ENCODE measurements around the gene HOXD9.

Gene HOXD9

DNA sequence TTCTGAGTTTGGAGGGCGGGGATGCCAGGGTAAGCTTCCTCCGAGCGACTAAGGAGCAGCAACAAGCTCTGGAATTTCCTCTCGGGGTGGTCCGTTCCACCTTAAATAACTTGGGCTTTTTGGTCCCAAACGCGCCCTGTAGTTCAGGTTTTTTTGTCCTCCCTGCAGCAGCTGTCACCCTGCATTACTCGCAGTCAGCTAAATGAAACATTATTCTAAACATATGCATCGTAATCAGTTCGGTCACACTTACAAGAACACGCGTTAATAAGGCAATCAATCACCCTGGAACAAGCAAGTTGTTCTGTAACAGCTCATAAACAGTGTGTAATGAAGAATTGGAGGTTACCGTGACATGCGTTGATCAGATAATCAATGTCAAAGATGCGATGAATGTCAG is 47.0 kb upstream of the HOXD9 start:
- no peaks in the 10 kb centered on the region for H4K20me1 ChIP-seq (ENCODE audit: insufficient read depth, low read length, poor library complexity, severe bottlenecking)

GRCh38 chr2:176076063-176076462 is 46.5 kb upstream of the HOXD9 start:
- Histone ChIP-seq H3K9me3 (ENCODE audit: insufficient read depth, low read depth, low read length) (no peaks in the 10 kb centered on the region), H3K4me2 (ENCODE audit: low read depth, low read length, poor library complexity, severe bottlenecking) (no peak overlapping the region), H3K4me3 (ENCODE audit: low read length, poor library complexity, severe bottlenecking) (no peak overlapping the region), H2AFZ (ENCODE audit: low read length) (no peak overlapping the region), H3K27me3 (ENCODE audit: insufficient read depth, low read length, poor library complexity, severe bottlenecking) (no peaks in the 10 kb centered on the region), H4K20me1 (ENCODE audit: insufficient read depth, low read length, poor library complexity, severe bottlenecking) (no peaks in the 10 kb centered on the region), H3K9ac (ENCODE audit: low read depth, low read length, poor library complexity, severe bottlenecking) (no peak overlapping the region), H3K79me2 (ENCODE audit: insufficient read depth, low read length) (no peaks in the 10 kb centered on the region), H3F3A (ENCODE audit: low read depth) (no peaks in the 10 kb centered on the region), H3K4me1 (ENCODE audit: insufficient read depth, low read length, poor library complexity, severe bottlenecking) (no peaks in the 10 kb centered on the region), H3K36me3 (ENCODE audit: insufficient read depth, low read length) (no peaks in the 10 kb centered on the region), H3K9me2 (replicated peaks; ENCODE audit: low read depth, low read length) (no peaks in the 10 kb centered on the region)
- TF ChIP-seq EZH2phosphoT487 (IDR thresholded peaks at IDR 0.05; ENCODE audit: borderline replicate concordance) (no peak), CTCF (conservative IDR thresholded peaks at IDR 0.05; ENCODE audit: low read length) (no peak)

More for the DNA sequence above, 47.0 kb upstream of the HOXD9 start:
- H3K79me2 ChIP-seq (ENCODE audit: insufficient read depth, low read length): no peaks in the 10 kb centered on the region
- no peaks in the 10 kb centered on the region for H3K9me2 ChIP-seq (replicated peaks; ENCODE audit: low read depth, low read length)
- no peaks in the 10 kb centered on the region for H3K36me3 ChIP-seq (ENCODE audit: insufficient read depth, low read length)
- H3K27me3 ChIP-seq (ENCODE audit: insufficient read depth, low read length, poor library complexity, severe bottlenecking): no peaks in the 10 kb centered on the region
- no peak for TF ChIP-seq EZH2phosphoT487 (IDR thresholded peaks at IDR 0.05; ENCODE audit: borderline replicate concordance)
- no peak for TF ChIP-seq CTCF (conservative IDR thresholded peaks at IDR 0.05; ENCODE audit: low read length)
- H2AFZ ChIP-seq (ENCODE audit: low read length): no peak overlapping the region
- H3K9ac ChIP-seq (ENCODE audit: low read depth, low read length, poor library complexity, severe bottlenecking): no peak overlapping the region
- H3F3A ChIP-seq (ENCODE audit: low read depth): no peaks in the 10 kb centered on the region
- no peaks in the 10 kb centered on the region for H3K4me1 ChIP-seq (ENCODE audit: insufficient read depth, low read length, poor library complexity, severe bottlenecking)
- H3K4me2 ChIP-seq (ENCODE audit: low read depth, low read length, poor library complexity, severe bottlenecking): no peak overlapping the region
- no peak overlapping the region for H3K4me3 ChIP-seq (ENCODE audit: low read length, poor library complexity, severe bottlenecking)
- H3K9me3 ChIP-seq (ENCODE audit: insufficient read depth, low read depth, low read length): no peaks in the 10 kb centered on the region

- no peaks in the 10 kb centered on the region for H3K36me3 ChIP-seq (ENCODE audit: insufficient read depth, low read length)
- H2AFZ ChIP-seq (ENCODE audit: low read length): no peak overlapping the region
- H3K4me1 ChIP-seq (ENCODE audit: insufficient read depth, low read length, poor library complexity, severe bottlenecking): no peaks in the 10 kb centered on the region
- no peaks in the 10 kb centered on the region for H3F3A ChIP-seq (ENCODE audit: low read depth)
- no peaks in the 10 kb centered on the region for H3K79me2 ChIP-seq (ENCODE audit: insufficient read depth, low read length)
- H4K20me1 ChIP-seq (ENCODE audit: insufficient read depth, low read length, poor library complexity, severe bottlenecking): no peaks in the 10 kb centered on the region
- no peaks in the 10 kb centered on the region for H3K9me2 ChIP-seq (replicated peaks; ENCODE audit: low read depth, low read length)
- H3K9me3 ChIP-seq (ENCODE audit: insufficient read depth, low read depth, low read length): no peaks in the 10 kb centered on the region
- H3K27me3 ChIP-seq (ENCODE audit: insufficient read depth, low read length, poor library complexity, severe bottlenecking): no peaks in the 10 kb centered on the region
- H3K4me3 ChIP-seq (ENCODE audit: low read length, poor library complexity, severe bottlenecking): no peak overlapping the region
- no peak overlapping the region for H3K9ac ChIP-seq (ENCODE audit: low read depth, low read length, poor library complexity, severe bottlenecking)
- TF ChIP-seq CTCF (conservative IDR thresholded peaks at IDR 0.05; ENCODE audit: low read length) (no peak), EZH2phosphoT487 (IDR thresholded peaks at IDR 0.05; ENCODE audit: borderline replicate concordance) (no peak)
- no peak overlapping the region for H3K4me2 ChIP-seq (ENCODE audit: low read depth, low read length, poor library complexity, severe bottlenecking)
Observed at GRCh38 chr2:176076796-176077195, 45.7 kb upstream of the HOXD9 start.

All from Loucy (cell line).